HG03103 (cell line): Measurements from ENCODE around the gene RNF115.
"Not testable (repeated sequence)": the region's sequence is repeated elsewhere in the genome, so short reads cannot be mapped to it uniquely, and the experiment has no call there.

Experiments used
- ATAC-seq: cut with Tn5 transposase; IDR thresholded peaks from one replicate; pipeline ENCODE4 v1.9.1; 2021; ENCODE audit warnings: low read depth; ENCODE audit not compliant: unreplicated experiment

Gene RNF115

GRCh38 chr1:145782272-145783099 lies 41.4 kb downstream of the RNF115 start:
- ATAC-seq: no peak

GRCh38 chr1:145778146-145778540 lies 45.8 kb downstream of the RNF115 start:
- ATAC-seq: no peak

- no peak for ATAC-seq
Observed at GRCh38 chr1:145777357-145778145, 46.3 kb downstream of the RNF115 start.

GRCh38 chr1:145773423-145773822 lies 50.5 kb downstream of the RNF115 start:
- ATAC-seq: no peak

GRCh38 chr1:145771056-145771455 lies 52.8 kb downstream of the RNF115 start:
- no peak for ATAC-seq

GRCh38 chr1:145768004-145768403 lies 55.9 kb downstream of the RNF115 start:
- not testable (repeated sequence) for ATAC-seq

GRCh38 chr1:145766926-145767325 lies 57.0 kb downstream of the RNF115 start:
- ATAC-seq: not testable (repeated sequence)

- ATAC-seq: not testable (repeated sequence)
Observed at GRCh38 chr1:145765585-145766360, 58.1 kb downstream of the RNF115 start.

GRCh38 chr1:145765127-145765526 lies 58.8 kb downstream of the RNF115 start:
- ATAC-seq: not testable (repeated sequence)

- ATAC-seq: not testable (repeated sequence)
Observed at GRCh38 chr1:145764231-145764940, 59.5 kb downstream of the RNF115 start.

- ATAC-seq: not testable (repeated sequence)
Observed at GRCh38 chr1:145762001-145762400, 61.9 kb downstream of the RNF115 start.

GRCh38 chr1:145761498-145761897 lies 62.4 kb downstream of the RNF115 start:
- not testable (repeated sequence) for ATAC-seq

- ATAC-seq: not testable (repeated sequence)
Observed at GRCh38 chr1:145760395-145760949, 63.4 kb downstream of the RNF115 start.

GRCh38 chr1:145759721-145760120 lies 64.2 kb downstream of the RNF115 start:
- ATAC-seq: no peak

- no peak for ATAC-seq
Observed at GRCh38 chr1:145758575-145758974, 65.3 kb downstream of the RNF115 start.

GRCh38 chr1:145758116-145758515 lies 65.8 kb downstream of the RNF115 start:
- no peak for ATAC-seq

- no peak for ATAC-seq
Observed at GRCh38 chr1:145757420-145757819, 66.5 kb downstream of the RNF115 start.

GRCh38 chr1:145751491-145752037 lies 72.3 kb downstream of the RNF115 start:
- no peak for ATAC-seq

- no peak for ATAC-seq
Observed at GRCh38 chr1:145750426-145750825, 73.5 kb downstream of the RNF115 start.
